ENCODE measurements around the gene CMSS1. TPM values are rescaled to one million over a fixed set of nuclear protein-coding genes. Genes with fewer than 3 reads are reported as not detected.

The CMSS1 gene
- total RNA-seq, 6 experiments from 2014 or later, result 10.1 to 14.6 (median 11.6) TPM

DNA sequence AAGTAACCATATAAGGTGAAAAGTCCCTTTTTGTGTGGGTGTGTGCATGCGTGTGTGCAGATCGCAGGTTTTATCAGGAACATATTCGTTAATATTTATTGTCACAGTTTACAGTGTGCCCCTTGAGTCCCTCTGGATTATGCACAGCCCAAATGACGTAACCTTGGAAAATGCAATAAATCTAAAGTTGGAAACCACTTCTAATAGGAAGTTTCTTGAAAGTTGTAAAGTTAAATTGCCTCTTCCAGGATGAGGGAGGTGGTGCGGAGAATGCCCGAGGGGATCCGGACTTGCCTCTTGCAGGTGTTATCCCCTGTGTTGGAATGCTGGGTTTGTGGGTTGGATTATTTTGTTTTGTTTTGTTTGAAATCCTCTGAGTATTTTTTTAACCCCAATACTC, 143.3 kb downstream of the CMSS1 start:
- ATAC-seq, result no peak
- no peak overlapping the region for H3K4me3 ChIP-seq

DNA sequence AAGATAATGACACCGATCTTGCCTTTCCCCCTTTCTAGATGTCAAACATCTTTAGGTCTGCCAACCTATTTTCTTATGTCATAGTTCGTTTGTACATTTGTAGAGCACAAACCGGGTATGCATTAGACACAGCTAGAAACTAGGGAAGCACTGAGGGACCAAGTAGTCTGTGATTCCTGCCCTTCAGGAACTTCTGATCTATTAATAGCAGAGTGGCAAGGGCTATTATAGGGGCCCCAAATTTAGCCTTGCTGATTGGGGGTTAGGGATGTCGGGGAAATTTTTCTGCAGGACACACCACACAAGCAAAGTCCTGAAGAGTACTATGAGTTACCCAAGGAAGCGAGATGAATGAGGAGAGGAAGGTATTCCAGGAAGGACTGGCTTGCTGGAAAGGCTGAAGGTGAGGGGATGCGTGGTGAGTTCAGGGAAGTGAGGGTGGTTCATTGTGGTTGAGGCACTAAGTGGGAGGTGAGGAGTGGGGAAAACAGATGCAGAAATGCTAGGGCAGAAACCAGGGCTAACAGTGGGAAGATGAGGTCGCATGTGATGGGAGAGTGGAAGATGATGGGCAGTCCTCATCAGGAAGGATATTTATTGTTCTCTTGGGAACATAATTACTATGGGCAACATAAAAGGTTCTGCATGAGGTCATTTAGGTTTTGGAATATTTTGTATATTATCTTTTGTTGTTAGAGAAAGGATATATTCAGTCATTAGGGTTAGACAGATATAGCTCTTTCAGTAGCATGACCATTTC, 144.3 kb downstream of the CMSS1 start:
- no peaks in the 10 kb centered on the region for H3K27me3 ChIP-seq
- intact Hi-C loops (cut with DNase I), result no loop called here
- H3K4me1 ChIP-seq, result peaks cover 0 to 9% (median 0%) of the 10 kb centered on the region in 4 donors
- no peaks in the 10 kb centered on the region for H3K36me3 ChIP-seq
- no peaks in the 10 kb centered on the region for H3K9me3 ChIP-seq
- no peak for DNase-seq
- TF ChIP-seq, protein P1, sequence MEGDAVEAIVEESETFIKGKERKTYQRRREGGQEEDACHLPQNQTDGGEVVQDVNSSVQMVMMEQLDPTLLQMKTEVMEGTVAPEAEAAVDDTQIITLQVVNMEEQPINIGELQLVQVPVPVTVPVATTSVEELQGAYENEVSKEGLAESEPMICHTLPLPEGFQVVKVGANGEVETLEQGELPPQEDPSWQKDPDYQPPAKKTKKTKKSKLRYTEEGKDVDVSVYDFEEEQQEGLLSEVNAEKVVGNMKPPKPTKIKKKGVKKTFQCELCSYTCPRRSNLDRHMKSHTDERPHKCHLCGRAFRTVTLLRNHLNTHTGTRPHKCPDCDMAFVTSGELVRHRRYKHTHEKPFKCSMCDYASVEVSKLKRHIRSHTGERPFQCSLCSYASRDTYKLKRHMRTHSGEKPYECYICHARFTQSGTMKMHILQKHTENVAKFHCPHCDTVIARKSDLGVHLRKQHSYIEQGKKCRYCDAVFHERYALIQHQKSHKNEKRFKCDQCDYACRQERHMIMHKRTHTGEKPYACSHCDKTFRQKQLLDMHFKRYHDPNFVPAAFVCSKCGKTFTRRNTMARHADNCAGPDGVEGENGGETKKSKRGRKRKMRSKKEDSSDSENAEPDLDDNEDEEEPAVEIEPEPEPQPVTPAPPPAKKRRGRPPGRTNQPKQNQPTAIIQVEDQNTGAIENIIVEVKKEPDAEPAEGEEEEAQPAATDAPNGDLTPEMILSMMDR (IDR thresholded peaks at IDR 0.05), result no peak
- no peak for TF ChIP-seq POLR2A (IDR thresholded peaks at IDR 0.05)
- no peak overlapping the region for H3K4me3 ChIP-seq
- ATAC-seq, result no peak
- no peak overlapping the region for H3K27ac ChIP-seq
- 95% methylated on average over 7 of the region's 7 CpGs for WGBS (ENCODE audit: insufficient coverage, low coverage, low lambda C conversion rate, missing lambda C conversion rate)

More for the DNA sequence above, 143.3 kb downstream of the CMSS1 start:
- peaks cover 0 to 19% (median 3%) of the 10 kb centered on the region in 4 donors for H3K4me1 ChIP-seq
- DNase-seq, result no peak
- no peaks in the 10 kb centered on the region for H3K27me3 ChIP-seq
- H3K27ac ChIP-seq, result no peak overlapping the region
- TF ChIP-seq, protein P1 (IDR thresholded peaks at IDR 0.05), result no peak
- TF ChIP-seq POLR2A (IDR thresholded peaks at IDR 0.05), result no peak
- intact Hi-C loops (cut with DNase I), result no loop called here
- 67% methylated on average over 7 of the region's 7 CpGs for WGBS (ENCODE audit: insufficient coverage, low coverage, low lambda C conversion rate, missing lambda C conversion rate)
- H3K9me3 ChIP-seq, result no peaks in the 10 kb centered on the region
- H3K36me3 ChIP-seq, result no peaks in the 10 kb centered on the region

DNA sequence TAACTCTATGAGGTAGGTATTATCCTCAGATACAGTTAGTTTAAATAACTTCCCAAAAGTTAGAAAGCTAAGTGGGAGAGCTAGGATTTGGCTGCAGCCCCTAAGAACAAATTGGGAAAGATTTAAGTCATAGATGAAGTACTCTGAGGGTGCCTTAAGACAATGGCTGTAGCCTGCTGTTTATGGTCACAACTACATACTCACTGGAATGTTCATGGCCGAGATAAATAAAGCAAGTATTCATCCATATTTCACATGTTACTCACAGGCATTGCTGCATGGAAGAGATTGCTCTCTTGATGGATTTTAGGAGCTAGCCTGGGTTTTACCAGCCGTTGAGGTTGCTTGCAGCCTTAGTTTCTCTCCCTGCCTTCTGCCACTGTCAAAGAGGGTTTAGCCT, 145.0 kb downstream of the CMSS1 start:
- TF ChIP-seq POLR2A (IDR thresholded peaks at IDR 0.05), result no peak
- TF ChIP-seq, protein P1 (IDR thresholded peaks at IDR 0.05), result no peak
- Histone ChIP-seq H3K9me3 (no peaks in the 10 kb centered on the region), H3K36me3 (no peaks in the 10 kb centered on the region), H3K27me3 (no peaks in the 10 kb centered on the region), H3K27ac (no peak overlapping the region), H3K4me3 (no peak overlapping the region), H3K4me1 (peaks cover 0 to 6% (median 0%) of the 10 kb centered on the region in 4 donors)
- 100% methylated on average over 2 of the region's 2 CpGs for WGBS (ENCODE audit: insufficient coverage, low coverage, low lambda C conversion rate, missing lambda C conversion rate)
- DNase-seq, result no peak
- no peak for ATAC-seq
- intact Hi-C loops (cut with DNase I), result no loop called here

DNA sequence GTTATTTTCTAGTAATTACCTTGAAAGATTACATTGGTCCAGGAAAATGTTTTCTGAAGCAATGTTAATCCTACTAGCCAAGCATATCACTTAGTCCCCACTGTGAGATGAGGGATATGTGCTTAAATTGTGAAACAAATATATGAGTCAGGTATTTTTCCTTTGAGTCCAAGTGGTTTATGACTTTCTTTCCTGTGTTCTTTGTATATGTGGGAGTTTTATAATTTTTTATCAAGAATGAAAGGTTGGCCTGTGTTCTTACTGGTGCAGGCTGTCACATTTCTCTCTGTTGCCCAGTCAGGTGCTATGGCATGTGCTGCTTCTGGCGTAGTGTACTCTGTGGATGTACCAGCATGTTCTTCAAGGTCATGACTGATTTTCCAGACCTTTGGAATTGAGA, 147.4 kb downstream of the CMSS1 start:
- DNase-seq (no peak), ATAC-seq (peak in 2 of 4 donors; percentile 36 to 40)
- H3K4me1 ChIP-seq, result peaks cover 0 to 6% (median 0%) of the 10 kb centered on the region in 4 donors
- intact Hi-C loops (cut with DNase I), result no loop called here
- H3K36me3 ChIP-seq, result no peaks in the 10 kb centered on the region
- no peak overlapping the region for H3K27ac ChIP-seq
- no peaks in the 10 kb centered on the region for H3K9me3 ChIP-seq
- WGBS (ENCODE audit: insufficient coverage, low coverage, low lambda C conversion rate, missing lambda C conversion rate), result 80% methylated on average over 1 of the region's 1 CpG
- no peaks in the 10 kb centered on the region for H3K27me3 ChIP-seq
- H3K4me3 ChIP-seq, result no peak overlapping the region
- TF ChIP-seq, protein P1 (IDR thresholded peaks at IDR 0.05), result no peak
- TF ChIP-seq POLR2A (IDR thresholded peaks at IDR 0.05), result no peak

All from right lobe of liver (tissue), 6 donors.